Endothelial cell of umbilical vein (primary cell): Measurements from ENCODE around the gene UGCG. TPM values are rescaled to one million over a fixed set of nuclear protein-coding genes. Genes with fewer than 3 reads are reported as not detected.

Experiments used
- BruUV-seq: library from RNA; stranded (reverse); fragments of 400-500 nt; replicated peaks from 2 replicates; lab custom pipeline; 2021; lab: Mats Ljungman, UMichigan
- CTCF ChIA-PET: fragments of 300-600, 350-600 bp; sonication (Branson Sonifier 250); formaldehyde crosslinking; loops from one replicate; lab custom pipeline; 2021; ENCODE audit warnings: antibody characterized with exemption, inconsistent platforms; lab: Charles Lee
- POLR2A ChIA-PET: fragments of 300-600, 350-600 bp; sonication (Branson Sonifier 250); formaldehyde crosslinking; loops from one replicate; lab custom pipeline; 2021; ENCODE audit warnings: antibody characterized with exemption, inconsistent platforms; lab: Charles Lee
- DNase-seq: peaks from one replicate; pipeline ENCODE4 v3.0.0-alpha.2; 2011; ENCODE audit warnings: low read depth, low spot score
- FAIRE-seq: peaks from 2 replicates; lab custom pipeline; 2011; peaks lifted over from hg19 to GRCh38; lab: Jason Lieb, UNC
- H2AFZ ChIP-seq: 2 replicates; pipeline ENCODE4 v1.6.0; 2012; ENCODE audit warnings: low read depth, low read length, control low read depth, inconsistent platforms
- H3K27ac ChIP-seq: 2 replicates; pipeline ENCODE4 v1.5.1; 2011; ENCODE audit warnings: low read depth, mild to moderate bottlenecking, control low read depth, low read length, moderate library complexity; ENCODE audit not compliant: insufficient read depth
- H3K27me3 ChIP-seq, 2 experiments: 2 replicates each; pipeline versions ENCODE4 v1.6.0 to v1.6.1; 2011; ENCODE audit warnings: low read length in 2 of 2, mixed read lengths in 1 of 2; ENCODE audit not compliant: control insufficient read depth in 2 of 2, insufficient read depth in 2 of 2
- H3K36me3 ChIP-seq, 2 experiments: 2 replicates in 1 of 2; 3 replicates in 1 of 2; pipeline ENCODE4 v1.5.1; 2011; ENCODE audit warnings: low read length in 2 of 2, mild to moderate bottlenecking in 1 of 2, moderate library complexity in 1 of 2; ENCODE audit not compliant: control insufficient read depth in 2 of 2, insufficient read depth in 2 of 2; ENCODE audit errors: extremely low read depth in 1 of 2
- H3K4me1 ChIP-seq: 3 replicates; pipeline ENCODE4 v1.5.1; 2011; ENCODE audit warnings: mild to moderate bottlenecking, low read length; ENCODE audit not compliant: control insufficient read depth, insufficient read depth; ENCODE audit errors: extremely low read depth
- H3K4me2 ChIP-seq: 2 replicates; pipeline ENCODE4 v1.6.1; 2011; ENCODE audit warnings: low read length, control low read depth, mixed read lengths; ENCODE audit not compliant: insufficient read depth
- H3K4me3 ChIP-seq, 3 experiments: fragments of 200-600 bp in 1 of 3; sonication (generic), shearing (Covaris generic) in 1 of 3; replicated peaks in 1 of 3; 2 replicates each; pipeline ENCODE4 v1.5.1; 2011 to 2016; ENCODE audit warnings: control low read depth in 3 of 3, low read length in 3 of 3, mild to moderate bottlenecking in 2 of 3, inconsistent platforms in 1 of 3, low read depth in 1 of 3, moderate library complexity in 1 of 3; ENCODE audit not compliant: insufficient read depth in 1 of 3
- H3K79me2 ChIP-seq: 2 replicates; pipeline ENCODE4 v1.6.0; 2012; ENCODE audit warnings: low read length, inconsistent platforms; ENCODE audit not compliant: control insufficient read depth, insufficient read depth
- H3K9ac ChIP-seq: replicated peaks from 2 replicates; pipeline ENCODE3; 2011; ENCODE audit warnings: low read length, control low read depth; ENCODE audit not compliant: insufficient read depth; ENCODE audit errors: extremely low read depth
- H3K9me1 ChIP-seq: replicated peaks from 3 replicates; pipeline ENCODE4 v1.6.0; 2011; ENCODE audit warnings: mild to moderate bottlenecking, low read length; ENCODE audit not compliant: control insufficient read depth, insufficient read depth; ENCODE audit errors: extremely low read depth
- H3K9me3 ChIP-seq: replicated peaks from 2 replicates; pipeline ENCODE4 v1.5.1; 2012; ENCODE audit warnings: low read length, inconsistent platforms; ENCODE audit not compliant: control insufficient read depth, insufficient read depth
- H4K20me1 ChIP-seq: replicated peaks from 2 replicates; pipeline ENCODE3; 2011; ENCODE audit warnings: mild to moderate bottlenecking, low read length; ENCODE audit not compliant: control insufficient read depth, insufficient read depth; ENCODE audit errors: extremely low read depth
- EZH2 ChIP-seq: IDR thresholded peaks from 2 replicates; pipeline ENCODE4 v1.6.1; 2012; ENCODE audit warnings: borderline replicate concordance, low read depth, mild to moderate bottlenecking, moderate library complexity, low read length, inconsistent platforms; ENCODE audit not compliant: severe bottlenecking
- FOS ChIP-seq: IDR thresholded peaks from 2 replicates; pipeline ENCODE4 v1.6.1; 2011; ENCODE audit warnings: mild to moderate bottlenecking, low read length, moderate library complexity, borderline replicate concordance; ENCODE audit not compliant: insufficient read depth
- GATA2 ChIP-seq: IDR thresholded peaks from 2 replicates; pipeline ENCODE4 v1.7.0; 2011; ENCODE audit warnings: low read depth, mild to moderate bottlenecking, moderate library complexity, mixed read lengths, low read length; ENCODE audit not compliant: insufficient read length, insufficient read depth
- JUN ChIP-seq: IDR thresholded peaks from 2 replicates; pipeline ENCODE4 v1.6.1; 2011; ENCODE audit warnings: borderline replicate concordance, low read depth; ENCODE audit not compliant: insufficient read length, insufficient read depth
- MYC ChIP-seq: IDR thresholded peaks from one replicate; pipeline ENCODE4 v1.6.1; 2011; ENCODE audit warnings: mild to moderate bottlenecking, low read depth, low read length
- POLR2A ChIP-seq: IDR thresholded peaks from 2 replicates; pipeline ENCODE4 v1.6.1; 2012; ENCODE audit warnings: low read depth, mild to moderate bottlenecking, control low read depth, low read length
- POLR2AphosphoS5 ChIP-seq: IDR thresholded peaks from 2 replicates; pipeline ENCODE4 v1.6.1; 2012; ENCODE audit warnings: low read depth, mild to moderate bottlenecking, control low read depth, low read length, moderate library complexity; ENCODE audit not compliant: insufficient read depth
- dilution Hi-C: fragments of 300-500 bp; cut with MboI; formaldehyde crosslinking; loops from one replicate; pipeline ENCODE4 v1.15.0; 2019; ENCODE audit warnings: low sequenced_read_pairs; ENCODE audit not compliant: extremely low pct_ligation_motif_present
- intact Hi-C: fragments of 100-400 bp; cut with micrococcal nuclease; formaldehyde crosslinking; loops from one replicate; pipeline ENCODE4 v1.10.0; 2022
- polyA plus RNA-seq, 4 experiments: library from polyadenylated mRNA; depleted of rRNA in 3 of 4; stranded (reverse) in 3 of 4; unstranded in 1 of 4; fragments of >200 nt; gene quantifications; 2 replicates each; pipeline versions ENCODE4 v1.2.1 to v1.2.3, GENCODE V29; 2011 to 2012; ENCODE audit warnings: missing spikeins in 1 of 4
- total RNA-seq: library from RNA; stranded (reverse); gene quantifications from 2 replicates; pipeline ENCODE4 v1.2.3, GENCODE V29; 2021
- TF ChIP-seq, protein P1 (sequence below), 2 donors: IDR thresholded peaks; 1 replicate in 1 of 2; 2 replicates in 1 of 2; pipeline ENCODE4 v1.5.1; 2011; ENCODE audit warnings: low read length in 2 of 2, mild to moderate bottlenecking in 2 of 2, moderate library complexity in 2 of 2, control low read depth in 1 of 2, inconsistent platforms in 1 of 2, low read depth in 1 of 2; ENCODE audit not compliant: insufficient read depth in 1 of 2; ENCODE audit errors: extremely low read depth in 1 of 2
- TF ChIP-seq, protein P2 (sequence below): IDR thresholded peaks from 2 replicates; pipeline ENCODE4 v1.6.1; 2011; ENCODE audit not compliant: insufficient read depth, insufficient read length

Gene UGCG
- total and polyA plus RNA-seq, 2 donors (not counting 3 experiments of a cell fraction or from before 2014, with no cell fraction given): 28.5 to 38.5 TPM

- TF ChIP-seq, protein P1, sequence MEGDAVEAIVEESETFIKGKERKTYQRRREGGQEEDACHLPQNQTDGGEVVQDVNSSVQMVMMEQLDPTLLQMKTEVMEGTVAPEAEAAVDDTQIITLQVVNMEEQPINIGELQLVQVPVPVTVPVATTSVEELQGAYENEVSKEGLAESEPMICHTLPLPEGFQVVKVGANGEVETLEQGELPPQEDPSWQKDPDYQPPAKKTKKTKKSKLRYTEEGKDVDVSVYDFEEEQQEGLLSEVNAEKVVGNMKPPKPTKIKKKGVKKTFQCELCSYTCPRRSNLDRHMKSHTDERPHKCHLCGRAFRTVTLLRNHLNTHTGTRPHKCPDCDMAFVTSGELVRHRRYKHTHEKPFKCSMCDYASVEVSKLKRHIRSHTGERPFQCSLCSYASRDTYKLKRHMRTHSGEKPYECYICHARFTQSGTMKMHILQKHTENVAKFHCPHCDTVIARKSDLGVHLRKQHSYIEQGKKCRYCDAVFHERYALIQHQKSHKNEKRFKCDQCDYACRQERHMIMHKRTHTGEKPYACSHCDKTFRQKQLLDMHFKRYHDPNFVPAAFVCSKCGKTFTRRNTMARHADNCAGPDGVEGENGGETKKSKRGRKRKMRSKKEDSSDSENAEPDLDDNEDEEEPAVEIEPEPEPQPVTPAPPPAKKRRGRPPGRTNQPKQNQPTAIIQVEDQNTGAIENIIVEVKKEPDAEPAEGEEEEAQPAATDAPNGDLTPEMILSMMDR (IDR thresholded peaks at IDR 0.05; ENCODE audit: extremely low read depth in 1 of 2, insufficient read depth in 1 of 2, low read depth in 1 of 2, low read length in 2 of 2): no peak
- TF ChIP-seq POLR2A (no peak), JUN (no peak), POLR2AphosphoS5 (no peak), GATA2 (no peak), MYC (no peak), EZH2 (no peak), FOS (no peak)
- TF ChIP-seq, protein P2, sequence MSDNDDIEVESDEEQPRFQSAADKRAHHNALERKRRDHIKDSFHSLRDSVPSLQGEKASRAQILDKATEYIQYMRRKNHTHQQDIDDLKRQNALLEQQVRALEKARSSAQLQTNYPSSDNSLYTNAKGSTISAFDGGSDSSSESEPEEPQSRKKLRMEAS: no peak
- no peak overlapping the region for H2AFZ ChIP-seq
- H3K4me3 ChIP-seq: no peak overlapping the region
- H3K9ac ChIP-seq: no peak overlapping the region
- H3K27ac ChIP-seq: no peak overlapping the region
- DNase-seq: no peak
- no peaks in the 10 kb centered on the region for H3K4me1 ChIP-seq
- H4K20me1 ChIP-seq: no peaks in the 10 kb centered on the region
- CTCF ChIA-PET: no interaction called here
- dilution Hi-C loops: no loop called here
- H3K9me3 ChIP-seq: no peaks in the 10 kb centered on the region
- POLR2A ChIA-PET: no interaction called here
- intact Hi-C loops: no loop called here
- BruUV-seq: no TSS peak
- no peak for FAIRE-seq
- H3K9me1 ChIP-seq: no peaks in the 10 kb centered on the region
- H3K36me3 ChIP-seq: no peaks in the 10 kb centered on the region
- no peak overlapping the region for H3K4me2 ChIP-seq
- no peaks in the 10 kb centered on the region for H3K27me3 ChIP-seq
- no peaks in the 10 kb centered on the region for H3K79me2 ChIP-seq
These were observed 71.0 kb downstream of the UGCG start for GRCh38 chr9:111967621-111968020.
